Measurements from ENCODE around the gene INSYN1. TPM values are rescaled to one million over a fixed set of nuclear protein-coding genes. Genes with fewer than 3 reads are reported as not detected.

INSYN1 gene
- 0.13 and 0.16 TPM in 2 replicates for total RNA-seq

GRCh38 chr15:73753250-73754130 lies at the start of gene INSYN1:
TSS of gene INSYN1 (minus strand) at chr15:73753351. CDS start at chr15:73751130, 2,221 bp downstream.

Other genes with a start within 250 kb of the INSYN1 start
- gene NPTN, start 120.0 kb downstream of the INSYN1 start, total RNA-seq: 48.7 and 118 TPM in 2 replicates
- 21.9 and 82.4 TPM in 2 replicates for gene CD276, start 69.0 kb downstream of the INSYN1 start, total RNA-seq
- gene TBC1D21, start 120.2 kb upstream of the INSYN1 start, total RNA-seq: not detected in 2 replicates
- gene LOXL1, start 173.1 kb upstream of the INSYN1 start, total RNA-seq: 0.63 and 0.65 TPM in 2 replicates
- gene STOML1, start 238.9 kb upstream of the INSYN1 start, total RNA-seq: 8.6 and 22.5 TPM in 2 replicates
- 47.4 and 114 TPM in 2 replicates for gene PML, start 241.4 kb upstream of the INSYN1 start, total RNA-seq

Measured in bladder microvascular endothelial cell (primary cell).